Stomach smooth muscle (tissue), 2 donors: Measurements from ENCODE around the gene GIMAP1.
A peak's percentile ranks its signal among the peaks of the same experiment; 100 is the strongest.
"Not testable (repeated sequence)": the region's sequence is repeated elsewhere in the genome, so short reads cannot be mapped to it uniquely, and the experiment has no call there.

Experiments
- H3K27ac ChIP-seq: one replicate; pipeline ENCODE4 v1.7.0; 2013; ENCODE audit warnings: mild to moderate bottlenecking, low read length, inconsistent platforms
- H3K27me3 ChIP-seq, 2 donors: one replicate each; pipeline ENCODE4 v1.7.0; 2013; ENCODE audit warnings: low read length in 2 of 2; ENCODE audit not compliant: insufficient read depth in 2 of 2, control insufficient read depth in 1 of 2
- H3K36me3 ChIP-seq, 2 donors: one replicate each; pipeline ENCODE4 v1.7.0; 2013; ENCODE audit warnings: low read length in 2 of 2; ENCODE audit not compliant: control insufficient read depth in 2 of 2, insufficient read depth in 2 of 2
- H3K4me1 ChIP-seq: one replicate; pipeline ENCODE4 v1.7.0; 2013; ENCODE audit warnings: low read length; ENCODE audit not compliant: control insufficient read depth, insufficient read depth
- H3K4me3 ChIP-seq, 2 donors: one replicate each; pipeline ENCODE4 v1.7.0; 2013; ENCODE audit warnings: low read length in 2 of 2
- H3K9ac ChIP-seq, 2 donors: one replicate each; pipeline ENCODE4 v1.7.0; 2013; ENCODE audit warnings: low read length in 2 of 2, mild to moderate bottlenecking in 1 of 2
- H3K9me3 ChIP-seq, 2 donors: one replicate each; pipeline ENCODE4 v1.7.0; 2013; ENCODE audit warnings: low read length in 2 of 2; ENCODE audit not compliant: control insufficient read depth in 2 of 2
- donor health status: healthy.
- donor health status: Pancreatic carcinoma.

GIMAP1 gene

GRCh38 chr7:150716368-150716767, at the start of gene GIMAP1:
TSS of gene GIMAP1 (plus strand) at chr7:150716613. CDS start at chr7:150719048, 2,435 bp downstream.
- no peak within 1 kb of the TSS for H3K27ac ChIP-seq
- H3K4me3 ChIP-seq = peak within 1 kb of the TSS; percentile 40 to 59
- no peaks in the 10 kb centered on the region for H3K36me3 ChIP-seq
- H3K9ac ChIP-seq = peak within 1 kb of the TSS; percentile 2 to 32
- H3K9me3 ChIP-seq = peaks cover 0 to 3% of the 10 kb centered on the region in 2 donors
- H3K27me3 ChIP-seq = no peaks in the 10 kb centered on the region
- no peaks in the 10 kb centered on the region for H3K4me1 ChIP-seq

- no peaks in the 10 kb centered on the region for H3K4me1 ChIP-seq
- no peak overlapping the region for H3K9ac ChIP-seq
- no peak overlapping the region for H3K27ac ChIP-seq
Observed at GRCh38 chr7:150668472-150668911, 47.9 kb upstream of the GIMAP1 start.

GRCh38 chr7:150668977-150669376, 47.4 kb upstream of the GIMAP1 start:
- H3K9me3 ChIP-seq = peaks cover 3 to 5% of the 10 kb centered on the region in 2 donors
- no peaks in the 10 kb centered on the region for H3K4me1 ChIP-seq
- H3K4me3 ChIP-seq = no peak overlapping the region
- H3K27me3 ChIP-seq = no peaks in the 10 kb centered on the region
- no peak overlapping the region for H3K27ac ChIP-seq
- H3K36me3 ChIP-seq = no peaks in the 10 kb centered on the region
- no peak overlapping the region for H3K9ac ChIP-seq

More at GRCh38 chr7:150668472-150668911, 47.9 kb upstream of the GIMAP1 start:
- Histone ChIP-seq H3K36me3 (no peaks in the 10 kb centered on the region), H3K9me3 (peaks cover 3 to 5% of the 10 kb centered on the region in 2 donors), H3K4me3 (no peak overlapping the region), H3K27me3 (no peaks in the 10 kb centered on the region)

- not testable (repeated sequence) for H3K27me3 ChIP-seq, H3K9ac ChIP-seq, H3K4me3 ChIP-seq, H3K4me1 ChIP-seq, H3K9me3 ChIP-seq, H3K27ac ChIP-seq, H3K36me3 ChIP-seq
Observed at GRCh38 chr7:150671798-150672585, 44.4 kb upstream of the GIMAP1 start.

- Histone ChIP-seq H3K36me3 (no peaks in the 10 kb centered on the region), H3K4me3 (no peak overlapping the region), H3K4me1 (no peaks in the 10 kb centered on the region), H3K27ac (no peak overlapping the region), H3K9me3 (no peaks in the 10 kb centered on the region), H3K27me3 (no peaks in the 10 kb centered on the region), H3K9ac (no peak overlapping the region)
Observed at GRCh38 chr7:150675714-150676113, 40.7 kb upstream of the GIMAP1 start.

- H3K27ac ChIP-seq = not testable (repeated sequence)
Observed at GRCh38 chr7:150676276-150676675, 40.1 kb upstream of the GIMAP1 start.

GRCh38 chr7:150676854-150677253, 39.6 kb upstream of the GIMAP1 start:
- not testable (repeated sequence) for H3K27me3 ChIP-seq, H3K4me1 ChIP-seq, H3K27ac ChIP-seq, H3K9ac ChIP-seq, H3K4me3 ChIP-seq, H3K36me3 ChIP-seq, H3K9me3 ChIP-seq

More at GRCh38 chr7:150676276-150676675, 40.1 kb upstream of the GIMAP1 start:
- H3K9me3 ChIP-seq, H3K9ac ChIP-seq, H3K36me3 ChIP-seq, H3K4me1 ChIP-seq, H3K4me3 ChIP-seq, H3K27me3 ChIP-seq: not testable (repeated sequence)

- H3K9ac ChIP-seq, H3K9me3 ChIP-seq, H3K4me1 ChIP-seq, H3K27me3 ChIP-seq, H3K4me3 ChIP-seq, H3K27ac ChIP-seq, H3K36me3 ChIP-seq: not testable (repeated sequence)
Observed at GRCh38 chr7:150678601-150679000, 37.8 kb upstream of the GIMAP1 start.

- not testable (repeated sequence) for H3K4me3 ChIP-seq, H3K4me1 ChIP-seq, H3K36me3 ChIP-seq, H3K9ac ChIP-seq, H3K27me3 ChIP-seq, H3K27ac ChIP-seq, H3K9me3 ChIP-seq
Observed at GRCh38 chr7:150680364-150680763, 36.0 kb upstream of the GIMAP1 start.

- H3K27ac ChIP-seq = peak within 1 kb of the TSS; percentile 58
- H3K9ac ChIP-seq = peak within 1 kb of the TSS; percentile 71 to 80
Observed at GRCh38 chr7:150685219-150686029, 31.0 kb upstream of the GIMAP1 start, which contains the start of gene GIMAP2. TSS of gene GIMAP2 (plus strand) at chr7:150685706. CDS start at chr7:150687060, 1,354 bp downstream.

More at GRCh38 chr7:150685219-150686029, 31.0 kb upstream of the GIMAP1 start, which contains the start of gene GIMAP2:
- Histone ChIP-seq H3K4me3 (peak within 1 kb of the TSS; percentile 70 to 83), H3K27me3 (no peaks in the 10 kb centered on the region), H3K9me3 (no peaks in the 10 kb centered on the region), H3K36me3 (no peaks in the 10 kb centered on the region), H3K4me1 (no peaks in the 10 kb centered on the region)
